Brain microvascular endothelial cell (primary cell): ENCODE data around the gene CPLX3.

ENCODE experiments used
- DNase-seq: peaks from one replicate; pipeline ENCODE4 v3.0.0-alpha.2; 2020
- H3K27ac ChIP-seq: fragments of 250-450 bp; sonication (Bioruptor Pico); 2 replicates; pipeline ENCODE4 v1.5.1; 2020; ENCODE audit warnings: mild to moderate bottlenecking, moderate library complexity
- H3K27me3 ChIP-seq: fragments of 250-450 bp; sonication (Bioruptor Pico); replicated peaks from 2 replicates; pipeline ENCODE4 v1.5.1; 2020; ENCODE audit warnings: mild to moderate bottlenecking
- H3K36me3 ChIP-seq: fragments of 250-450 bp; sonication (Bioruptor Pico); replicated peaks from 2 replicates; pipeline ENCODE4 v1.5.1; 2020; ENCODE audit warnings: mild to moderate bottlenecking
- H3K4me3 ChIP-seq: 2 replicates; pipeline ENCODE4 v1.5.1; 2011; ENCODE audit warnings: low read depth, mild to moderate bottlenecking, control low read depth, low read length, moderate library complexity
- in situ Hi-C: cut with HindIII; loops from 2 replicates; pipeline ENCODE4 v1.10.0; 2017; ENCODE audit warnings: low sequenced_read_pairs, low pct_ligation_motif_present
- TF ChIP-seq, protein P1 (sequence below): IDR thresholded peaks from 2 replicates; pipeline ENCODE4 v1.5.1; 2011; ENCODE audit warnings: low read depth, mild to moderate bottlenecking, moderate library complexity, low read length, control low read depth, inconsistent platforms; ENCODE audit errors: missing control alignments

CPLX3 gene

DNA sequence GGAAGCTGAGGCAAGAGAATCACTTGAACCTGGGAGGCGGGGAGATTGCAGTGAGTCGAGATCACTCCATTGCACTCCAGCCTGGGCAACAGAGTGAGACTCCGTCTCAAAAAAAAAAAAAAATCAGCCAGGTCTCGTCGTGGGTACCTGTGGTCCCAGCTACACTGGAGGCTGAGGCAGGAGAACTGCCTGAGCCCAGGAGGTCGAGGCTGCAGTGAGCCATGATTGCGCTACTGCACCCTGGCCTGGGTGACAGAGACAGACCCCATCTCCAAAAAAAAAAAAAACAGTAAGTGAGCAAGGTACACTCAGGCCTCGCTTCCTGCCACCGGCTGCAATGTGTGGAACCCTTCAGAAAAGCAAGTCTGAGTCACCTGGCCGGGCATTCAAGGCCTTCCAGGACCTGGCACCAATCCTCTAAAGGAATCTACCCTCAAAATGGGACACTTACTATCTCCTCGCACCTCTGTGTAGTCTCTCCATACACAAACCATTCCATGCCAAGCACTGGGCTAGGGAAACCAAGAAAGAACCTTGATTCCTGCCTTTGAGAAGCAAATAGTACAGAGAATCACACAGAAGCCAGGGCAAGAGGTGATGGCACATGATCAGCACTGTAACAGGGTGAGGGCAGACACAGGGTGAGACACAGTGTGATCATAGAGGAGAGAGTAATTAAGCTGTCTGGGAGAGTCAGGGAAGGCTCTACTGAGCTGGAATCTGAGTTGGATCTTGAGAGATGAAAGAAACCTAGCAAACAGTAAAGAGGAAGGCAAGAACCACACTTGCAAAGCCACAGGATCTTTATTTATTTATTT lies 37.0 kb downstream of the CPLX3 start:
- in situ Hi-C loops: no loop called here
- TF ChIP-seq, protein P1, sequence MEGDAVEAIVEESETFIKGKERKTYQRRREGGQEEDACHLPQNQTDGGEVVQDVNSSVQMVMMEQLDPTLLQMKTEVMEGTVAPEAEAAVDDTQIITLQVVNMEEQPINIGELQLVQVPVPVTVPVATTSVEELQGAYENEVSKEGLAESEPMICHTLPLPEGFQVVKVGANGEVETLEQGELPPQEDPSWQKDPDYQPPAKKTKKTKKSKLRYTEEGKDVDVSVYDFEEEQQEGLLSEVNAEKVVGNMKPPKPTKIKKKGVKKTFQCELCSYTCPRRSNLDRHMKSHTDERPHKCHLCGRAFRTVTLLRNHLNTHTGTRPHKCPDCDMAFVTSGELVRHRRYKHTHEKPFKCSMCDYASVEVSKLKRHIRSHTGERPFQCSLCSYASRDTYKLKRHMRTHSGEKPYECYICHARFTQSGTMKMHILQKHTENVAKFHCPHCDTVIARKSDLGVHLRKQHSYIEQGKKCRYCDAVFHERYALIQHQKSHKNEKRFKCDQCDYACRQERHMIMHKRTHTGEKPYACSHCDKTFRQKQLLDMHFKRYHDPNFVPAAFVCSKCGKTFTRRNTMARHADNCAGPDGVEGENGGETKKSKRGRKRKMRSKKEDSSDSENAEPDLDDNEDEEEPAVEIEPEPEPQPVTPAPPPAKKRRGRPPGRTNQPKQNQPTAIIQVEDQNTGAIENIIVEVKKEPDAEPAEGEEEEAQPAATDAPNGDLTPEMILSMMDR: no peak
- DNase-seq: no peak

DNA sequence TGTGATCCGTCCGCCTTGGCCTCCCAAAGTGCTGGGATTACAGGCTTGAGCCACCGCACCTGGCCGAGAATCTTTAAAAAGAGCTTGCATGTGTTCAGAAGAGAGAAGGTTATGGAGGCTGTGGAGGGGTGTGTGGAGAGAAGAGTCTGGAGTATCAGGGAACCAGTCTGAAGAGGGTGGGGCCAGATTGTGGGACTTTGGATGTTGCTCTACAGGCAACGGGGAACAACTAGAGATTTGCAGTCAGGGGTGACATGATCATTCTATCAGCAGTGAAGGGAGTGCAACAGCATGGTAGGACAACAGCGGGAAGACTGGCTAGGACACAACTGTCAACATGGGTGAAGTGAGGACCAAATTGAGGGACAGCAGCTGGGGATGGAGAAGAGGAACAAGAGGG lies 37.9 kb downstream of the CPLX3 start:
- no peak for DNase-seq
- TF ChIP-seq, protein P1: no peak
- in situ Hi-C loops: no loop called here
- peaks cover 2% of the 10 kb centered on the region for H3K36me3 ChIP-seq
- no peaks in the 10 kb centered on the region for H3K27me3 ChIP-seq
- no peak overlapping the region for H3K4me3 ChIP-seq
- H3K27ac ChIP-seq: no peak overlapping the region

More for the DNA sequence above, 37.0 kb downstream of the CPLX3 start:
- Histone ChIP-seq H3K27ac (no peak overlapping the region), H3K36me3 (peaks cover 2% of the 10 kb centered on the region), H3K27me3 (no peaks in the 10 kb centered on the region), H3K4me3 (no peak overlapping the region)

DNA sequence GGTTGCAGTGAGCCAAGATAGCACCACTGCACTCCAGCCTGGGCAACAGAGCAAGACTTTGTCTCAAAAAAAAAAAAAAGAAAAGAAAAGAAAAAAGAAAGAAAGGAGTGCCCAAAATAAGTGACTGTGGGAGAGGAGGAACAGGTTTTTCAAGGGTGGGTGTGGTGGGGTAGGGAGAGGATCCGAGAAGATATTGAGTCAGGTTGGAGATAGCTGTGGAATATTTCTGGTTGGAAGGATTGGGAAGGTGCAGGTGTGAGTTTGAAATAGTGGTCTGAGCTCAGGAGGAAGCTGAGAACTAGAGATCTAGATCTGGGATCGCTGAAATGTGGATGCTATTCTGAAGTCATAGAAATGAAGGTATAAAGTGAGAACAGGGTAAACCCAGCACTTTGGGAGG lies 38.9 kb downstream of the CPLX3 start:
- Histone ChIP-seq H3K4me3 (no peak overlapping the region), H3K36me3 (peaks cover 2% of the 10 kb centered on the region), H3K27ac (no peak overlapping the region), H3K27me3 (no peaks in the 10 kb centered on the region)
- no peak for DNase-seq
- TF ChIP-seq, protein P1: no peak
- in situ Hi-C loops: no loop called here

DNA sequence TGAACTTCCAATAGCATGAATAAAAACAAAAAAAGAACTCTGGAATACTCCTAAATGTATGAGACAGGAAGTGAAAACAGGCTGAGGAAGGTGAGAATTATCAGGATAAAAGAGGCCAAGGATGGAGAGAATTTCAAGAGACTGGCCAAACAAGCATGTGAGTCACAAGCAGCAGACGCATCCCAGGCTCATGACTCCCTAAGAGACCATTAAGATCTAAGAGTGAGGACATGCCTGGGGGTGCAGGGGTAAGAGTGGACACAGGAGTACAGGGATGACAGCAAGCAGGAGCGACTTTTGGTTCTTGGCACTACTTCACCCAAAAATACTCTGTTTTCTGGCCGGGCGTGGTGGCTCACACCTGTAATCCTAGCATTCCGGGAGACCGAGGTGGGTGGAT lies 39.7 kb downstream of the CPLX3 start:
- TF ChIP-seq, protein P1: no peak
- Histone ChIP-seq H3K36me3 (peaks cover 2% of the 10 kb centered on the region), H3K27me3 (no peaks in the 10 kb centered on the region), H3K27ac (peak overlapping the region; percentile 8), H3K4me3 (no peak overlapping the region)
- peak; percentile 58 for DNase-seq
- in situ Hi-C loops: no loop called here

DNA sequence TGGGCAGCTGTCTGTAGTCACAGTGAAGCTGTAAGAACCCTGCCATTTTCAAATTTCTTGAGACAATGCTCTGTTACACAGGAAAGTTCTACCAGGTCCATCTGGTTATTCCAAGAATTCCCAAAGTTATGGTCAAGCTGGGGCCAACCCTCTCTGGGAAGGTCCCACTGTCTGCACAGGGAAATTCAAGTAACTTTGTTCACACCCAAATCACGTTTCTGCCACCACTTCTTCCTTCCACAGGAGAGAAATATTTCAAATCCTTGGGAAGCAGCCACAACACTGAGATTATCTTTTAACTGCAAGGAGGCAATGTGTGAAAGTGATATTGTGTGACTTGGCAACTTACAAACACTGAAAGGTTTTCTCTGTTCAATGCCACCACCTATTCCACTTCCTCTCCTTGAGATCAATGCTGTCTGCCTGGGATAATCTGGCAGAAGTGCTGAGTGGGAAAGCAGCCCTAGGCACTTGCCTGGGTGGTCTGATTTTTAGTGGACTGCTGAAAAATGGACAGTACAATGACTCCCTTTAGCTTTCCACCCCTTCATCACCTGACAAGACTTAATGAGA lies 41.1 kb downstream of the CPLX3 start:
- TF ChIP-seq, protein P1: no peak
- in situ Hi-C loops: no loop called here
- DNase-seq: no peak
- H3K27ac ChIP-seq: no peak overlapping the region
- H3K27me3 ChIP-seq: no peaks in the 10 kb centered on the region
- no peak overlapping the region for H3K4me3 ChIP-seq
- H3K36me3 ChIP-seq: peaks cover 2% of the 10 kb centered on the region
